Fibroblast of pulmonary artery (primary cell): ENCODE data around the gene CACNA2D3.
A peak's percentile ranks its signal among the peaks of the same experiment; 100 is the strongest.

Source experiments
- DNase-seq: peaks from one replicate; pipeline ENCODE4 v3.0.0-alpha.2; 2010; ENCODE audit warnings: low read depth
- H3K4me3 ChIP-seq: replicated peaks from 2 replicates; pipeline ENCODE4 v1.5.1; 2011; ENCODE audit warnings: low read depth, mild to moderate bottlenecking, control low read depth, low read length, moderate library complexity
- TF ChIP-seq, protein P1 (sequence below): IDR thresholded peaks from 2 replicates; pipeline ENCODE4 v1.5.1; 2011; ENCODE audit warnings: mild to moderate bottlenecking, control low read depth, low read length, inconsistent platforms; ENCODE audit errors: missing control alignments

CACNA2D3 gene

DNA sequence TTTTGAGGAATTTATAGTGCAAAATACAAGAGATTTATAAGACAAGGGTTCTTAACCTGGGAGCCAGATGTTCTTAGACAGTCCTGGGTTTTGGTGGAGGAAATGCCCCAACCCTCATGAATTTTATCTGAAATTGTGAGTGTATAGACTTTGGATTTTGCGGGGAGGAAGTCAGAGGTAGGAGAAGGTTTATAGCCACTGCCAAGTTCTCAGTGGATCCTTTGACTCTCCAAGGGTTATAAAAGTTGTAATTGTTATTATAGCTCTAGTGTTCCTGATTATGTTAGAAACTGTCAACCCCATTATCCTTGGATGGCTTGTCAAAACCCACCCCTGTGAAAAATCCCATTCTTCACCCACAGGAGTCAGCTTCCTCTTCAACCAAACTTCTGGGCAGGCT is 621.9 kb downstream of the CACNA2D3 start:
- H3K4me3 ChIP-seq, result no peak overlapping the region
- TF ChIP-seq, protein P1, sequence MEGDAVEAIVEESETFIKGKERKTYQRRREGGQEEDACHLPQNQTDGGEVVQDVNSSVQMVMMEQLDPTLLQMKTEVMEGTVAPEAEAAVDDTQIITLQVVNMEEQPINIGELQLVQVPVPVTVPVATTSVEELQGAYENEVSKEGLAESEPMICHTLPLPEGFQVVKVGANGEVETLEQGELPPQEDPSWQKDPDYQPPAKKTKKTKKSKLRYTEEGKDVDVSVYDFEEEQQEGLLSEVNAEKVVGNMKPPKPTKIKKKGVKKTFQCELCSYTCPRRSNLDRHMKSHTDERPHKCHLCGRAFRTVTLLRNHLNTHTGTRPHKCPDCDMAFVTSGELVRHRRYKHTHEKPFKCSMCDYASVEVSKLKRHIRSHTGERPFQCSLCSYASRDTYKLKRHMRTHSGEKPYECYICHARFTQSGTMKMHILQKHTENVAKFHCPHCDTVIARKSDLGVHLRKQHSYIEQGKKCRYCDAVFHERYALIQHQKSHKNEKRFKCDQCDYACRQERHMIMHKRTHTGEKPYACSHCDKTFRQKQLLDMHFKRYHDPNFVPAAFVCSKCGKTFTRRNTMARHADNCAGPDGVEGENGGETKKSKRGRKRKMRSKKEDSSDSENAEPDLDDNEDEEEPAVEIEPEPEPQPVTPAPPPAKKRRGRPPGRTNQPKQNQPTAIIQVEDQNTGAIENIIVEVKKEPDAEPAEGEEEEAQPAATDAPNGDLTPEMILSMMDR, result no peak
- no peak for DNase-seq

DNA sequence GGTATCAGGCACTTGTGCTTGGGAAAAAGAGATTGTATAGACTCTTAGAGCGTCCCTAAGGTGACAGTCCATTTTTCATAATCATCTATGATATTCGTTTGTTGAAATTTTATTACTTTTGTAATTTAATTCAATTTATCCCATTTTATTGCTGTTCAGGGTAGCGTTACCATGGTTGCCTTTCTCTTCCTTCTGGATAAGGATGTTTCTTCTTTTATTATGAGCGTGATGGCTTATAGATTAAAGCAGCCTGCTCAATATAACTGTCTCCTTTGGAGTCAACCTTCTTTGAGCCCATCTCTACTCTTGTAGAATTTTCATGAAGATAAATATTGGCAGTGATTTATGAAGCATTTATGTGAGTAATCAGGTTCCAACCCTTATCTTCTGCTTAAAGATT is 623.5 kb downstream of the CACNA2D3 start:
- TF ChIP-seq, protein P1, result no peak
- H3K4me3 ChIP-seq, result no peak overlapping the region
- no peak for DNase-seq

DNA sequence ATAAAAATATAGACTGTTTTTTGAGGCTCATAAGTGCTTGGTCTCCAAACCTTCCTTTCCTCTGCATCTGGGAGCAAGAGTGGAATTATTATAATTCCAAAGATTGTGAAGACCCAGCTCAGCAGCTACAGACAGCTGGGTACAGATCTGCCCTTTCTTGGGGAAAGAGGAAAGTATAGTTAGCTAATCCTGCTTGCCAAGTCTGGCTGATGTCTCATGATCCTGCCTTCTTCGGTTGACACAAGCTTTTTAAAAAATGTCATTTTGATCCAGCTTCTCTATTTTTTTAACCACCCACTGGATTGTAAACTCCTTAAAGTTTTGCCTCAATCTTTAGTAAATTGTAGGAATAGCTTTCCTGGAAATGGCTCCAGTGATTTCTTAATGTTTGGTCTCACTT is 624.4 kb downstream of the CACNA2D3 start:
- no peak overlapping the region for H3K4me3 ChIP-seq
- TF ChIP-seq, protein P1, result no peak
- DNase-seq, result no peak

DNA sequence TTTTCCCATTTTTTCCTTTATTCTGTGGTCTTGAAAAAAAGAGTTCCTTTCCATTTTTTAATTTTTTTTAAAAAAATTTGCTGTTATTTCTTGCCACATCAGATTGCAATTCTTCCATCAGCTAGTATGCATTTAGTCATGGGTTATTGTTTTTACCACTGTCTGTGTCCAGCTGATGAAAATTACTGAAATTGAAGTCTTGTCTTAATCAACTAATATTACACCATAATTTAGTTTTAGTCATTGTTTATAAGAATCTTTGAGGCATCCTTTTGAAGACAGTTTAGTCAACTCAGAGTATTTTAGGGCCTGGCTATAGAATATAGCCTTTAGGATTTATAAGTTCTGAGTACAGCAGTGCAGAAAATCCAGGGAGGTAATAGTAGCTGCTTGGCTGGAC is 633.4 kb downstream of the CACNA2D3 start:
- TF ChIP-seq, protein P1, result no peak
- no peak for DNase-seq
- H3K4me3 ChIP-seq, result no peak overlapping the region

DNA sequence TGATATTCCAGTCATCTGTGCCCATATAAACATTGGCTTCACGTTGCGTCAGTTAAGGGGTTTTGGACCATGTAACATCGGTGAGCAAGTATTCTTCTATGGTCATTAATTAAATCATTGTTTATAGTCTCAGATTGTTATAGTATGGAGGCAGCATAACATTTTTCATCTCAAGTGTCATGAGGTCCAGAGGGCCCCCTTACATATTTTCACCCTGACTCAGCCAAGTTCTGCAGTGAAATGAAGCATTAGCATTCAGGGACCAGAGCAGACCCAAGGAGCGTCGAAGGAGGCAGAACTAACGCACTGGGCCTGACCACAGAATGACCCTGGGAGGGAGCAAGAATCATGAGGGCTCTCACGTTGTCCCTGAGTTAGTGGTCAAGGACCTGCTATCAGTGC is 634.0 kb downstream of the CACNA2D3 start:
- TF ChIP-seq, protein P1, result no peak
- peak; percentile 32 for DNase-seq
- H3K4me3 ChIP-seq, result no peak overlapping the region

DNA sequence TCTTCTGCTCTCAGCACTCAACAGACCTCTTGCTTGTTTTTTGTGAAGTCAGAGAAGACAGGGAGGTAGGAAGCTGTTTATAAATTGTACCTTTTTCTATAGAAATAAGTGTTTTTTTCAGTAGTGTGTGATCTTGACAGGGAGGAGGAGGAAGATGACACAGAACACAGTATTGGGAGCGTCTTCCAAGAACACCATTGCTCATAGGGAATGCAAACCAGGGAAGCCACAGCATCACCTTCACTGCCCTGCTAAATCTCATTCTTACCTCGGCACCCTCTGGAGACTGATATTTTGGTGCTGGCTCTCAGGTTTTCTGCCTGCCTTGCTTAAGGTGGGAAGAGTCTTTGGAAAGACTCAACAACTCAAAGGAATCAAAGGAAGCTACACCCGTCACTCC is 636.1 kb downstream of the CACNA2D3 start:
- TF ChIP-seq, protein P1, result no peak
- DNase-seq, result no peak
- no peak overlapping the region for H3K4me3 ChIP-seq

DNA sequence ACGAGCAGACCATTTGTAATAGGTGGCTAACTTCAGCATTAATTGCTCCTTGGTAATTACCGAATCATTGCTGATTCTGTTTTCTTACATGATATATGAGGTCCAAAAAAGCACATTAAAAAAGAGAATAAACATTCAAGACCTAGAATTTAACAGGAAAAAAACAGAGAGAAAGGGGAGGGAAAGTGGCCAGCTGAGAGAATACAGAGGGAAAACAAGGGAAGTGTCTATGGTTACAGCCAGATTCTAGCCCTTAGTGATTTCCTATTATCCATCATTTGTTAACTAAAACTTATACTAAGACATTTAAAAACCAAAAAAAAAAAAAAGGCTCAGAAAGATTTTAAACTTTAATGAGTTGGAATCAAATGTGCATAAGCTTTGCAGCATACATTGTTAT is 636.8 kb downstream of the CACNA2D3 start:
- H3K4me3 ChIP-seq, result no peak overlapping the region
- DNase-seq, result no peak
- TF ChIP-seq, protein P1, result no peak
